A549 (cell line): ENCODE results near the gene PRKD2.

ENCODE experiments used
- CEBPB ChIP-seq, 2 experiments: fragments of >200 bp in 1 of 2; sonication (Bioruptor Twin) in 1 of 2; formaldehyde crosslinking in 1 of 2; IDR thresholded peaks; 2 replicates each; pipeline ENCODE4 v1.6.1; 2012 to 2016
- CHD4 ChIP-seq: fragments of 200-600 bp; sonication (generic); IDR thresholded peaks from 2 replicates; pipeline ENCODE4 v1.6.1; 2016; ENCODE audit warnings: antibody characterized with exemption, mild to moderate bottlenecking, borderline replicate concordance
- CTCF ChIP-seq: fragments of >200 bp; sonication (Bioruptor Twin); formaldehyde crosslinking; IDR thresholded peaks from 3 replicates; pipeline ENCODE4 v1.5.1; 2016
- HOXB13 ChIP-seq: fragments of 250-450 bp; sonication (Bioruptor Pico); IDR thresholded peaks from 2 replicates; pipeline ENCODE4 v1.5.0; 2020; ENCODE audit warnings: low read depth, mild to moderate bottlenecking, moderate library complexity
- MAZ ChIP-seq: fragments of 150-350 bp; IDR thresholded peaks from 2 replicates; pipeline ENCODE4 v1.6.1; 2014; ENCODE audit warnings: antibody characterized with exemption, low read depth, low read length, borderline replicate concordance
- POLR2A ChIP-seq: IDR thresholded peaks from 2 replicates; pipeline ENCODE4 v1.6.1; 2012; ENCODE audit warnings: mild to moderate bottlenecking, low read length
- SMC3 ChIP-seq: fragments of >200 bp; sonication (Bioruptor Twin); formaldehyde crosslinking; IDR thresholded peaks from 3 replicates; pipeline ENCODE4 v1.6.1; 2018; ENCODE audit warnings: inconsistent platforms

GRCh38 chr19:46717034-46717715 lies at the start of gene PRKD2:
- TF ChIP-seq MAZ = peak; percentile 39; the same call in 1 of the 2 replicates
- peak; percentile 50; the same call in 1 of the 2 replicates for TF ChIP-seq POLR2A
- TF ChIP-seq CTCF = no peak
- no peak for TF ChIP-seq SMC3
- no peak for TF ChIP-seq HOXB13 (CRISPR knock-in tag)
- TF ChIP-seq CEBPB (IDR thresholded peaks at IDR 0.05) = no peak
- no peak for TF ChIP-seq CHD4
